NCI-H526 treated with DMSO at 0.1 percent for 48 hours (cell line): ENCODE results near the gene ACOT7.
A peak's percentile ranks its signal among the peaks of the same experiment; 100 is the strongest.
"Not testable (repeated sequence)": the region's sequence is repeated elsewhere in the genome, so short reads cannot be mapped to it uniquely, and the experiment has no call there.

Experiments used
- DNase-seq: peaks from one replicate; lab custom pipeline; 2025; lab: John Stamatoyannopoulos, UW

ACOT7 gene

GRCh38 chr1:6399294-6399693 lies 5.7 kb upstream of the ACOT7 start:
- no peak for DNase-seq

GRCh38 chr1:6397844-6398441 lies 4.4 kb upstream of the ACOT7 start:
- DNase-seq: no peak

- DNase-seq: no peak
Observed at GRCh38 chr1:6396998-6397397, 3.4 kb upstream of the ACOT7 start.

DNA sequence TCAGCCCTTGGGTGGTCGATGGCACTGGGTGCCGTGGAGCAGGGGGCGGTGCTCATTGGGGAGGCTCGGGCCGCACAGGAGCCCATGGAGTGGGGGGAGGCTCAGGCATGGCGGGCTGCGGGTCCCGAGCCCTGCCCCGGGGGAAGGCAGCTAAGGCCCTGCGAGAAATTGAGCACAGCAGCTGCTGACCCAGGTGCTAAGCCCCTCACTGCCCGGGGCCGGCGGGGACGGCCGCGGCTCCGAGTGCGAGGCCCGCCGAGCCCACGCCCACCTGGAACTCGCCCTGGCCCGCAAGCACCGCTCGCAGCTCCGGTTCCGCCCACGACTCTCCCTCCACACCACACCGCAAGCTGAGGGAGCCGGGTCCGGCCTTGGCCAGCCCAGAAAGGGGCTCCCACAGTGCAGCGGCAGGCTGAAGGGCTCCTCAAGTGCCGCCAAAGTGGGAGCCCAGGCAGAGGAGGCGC lies 2.2 kb upstream of the ACOT7 start:
- not testable (repeated sequence) for DNase-seq

DNA sequence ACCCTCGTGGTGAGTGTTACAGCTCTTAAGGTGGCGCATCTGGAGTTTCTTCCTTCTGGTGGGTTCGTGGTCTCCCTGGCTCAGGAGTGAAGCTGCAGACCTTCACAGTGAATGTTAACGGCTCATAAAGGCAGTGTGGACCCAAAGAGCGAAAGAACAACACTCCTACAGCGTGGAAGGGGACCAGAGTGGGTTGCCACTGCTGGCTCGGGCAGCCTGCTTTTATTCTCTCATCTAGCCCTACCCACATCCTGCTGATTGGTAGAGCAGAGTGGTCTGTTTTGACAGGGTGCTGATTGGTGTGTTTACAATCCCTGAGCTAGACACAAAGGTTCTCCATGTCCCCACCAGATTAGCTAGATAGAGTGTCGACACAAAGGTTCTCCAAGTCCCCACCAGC lies 1.6 kb upstream of the ACOT7 start:
- not testable (repeated sequence) for DNase-seq

DNA sequence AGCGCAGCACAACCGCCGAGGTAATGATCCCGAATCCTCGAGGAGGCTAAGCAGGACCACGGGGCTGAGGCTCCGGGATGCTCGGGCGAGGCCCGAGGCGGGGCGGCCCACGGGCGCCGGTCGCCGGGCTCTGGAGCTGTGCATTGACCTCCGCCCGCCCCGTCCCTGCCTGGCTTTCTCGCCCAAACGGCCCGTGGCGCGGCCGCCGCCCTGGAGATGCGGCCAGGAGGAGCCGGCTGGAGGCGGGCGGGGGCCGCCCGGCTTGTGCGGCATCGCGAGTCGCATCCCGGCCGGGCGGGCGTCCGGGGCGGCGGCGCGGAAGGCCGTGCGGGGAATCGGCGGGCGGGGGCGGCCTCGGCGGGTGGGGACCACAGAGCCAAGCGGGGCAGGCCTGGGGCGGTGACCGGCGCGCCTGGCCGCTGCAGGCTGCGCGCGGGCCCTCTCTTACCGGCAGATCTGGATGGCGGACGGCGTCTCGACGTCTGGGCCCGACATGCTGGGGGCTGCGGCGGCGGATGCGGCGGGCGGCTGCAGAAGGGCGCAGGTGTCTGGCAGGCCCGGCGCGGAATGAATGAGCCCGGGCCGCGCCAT lies 663 bp downstream of the ACOT7 start:
- DNase-seq: no peak

DNA sequence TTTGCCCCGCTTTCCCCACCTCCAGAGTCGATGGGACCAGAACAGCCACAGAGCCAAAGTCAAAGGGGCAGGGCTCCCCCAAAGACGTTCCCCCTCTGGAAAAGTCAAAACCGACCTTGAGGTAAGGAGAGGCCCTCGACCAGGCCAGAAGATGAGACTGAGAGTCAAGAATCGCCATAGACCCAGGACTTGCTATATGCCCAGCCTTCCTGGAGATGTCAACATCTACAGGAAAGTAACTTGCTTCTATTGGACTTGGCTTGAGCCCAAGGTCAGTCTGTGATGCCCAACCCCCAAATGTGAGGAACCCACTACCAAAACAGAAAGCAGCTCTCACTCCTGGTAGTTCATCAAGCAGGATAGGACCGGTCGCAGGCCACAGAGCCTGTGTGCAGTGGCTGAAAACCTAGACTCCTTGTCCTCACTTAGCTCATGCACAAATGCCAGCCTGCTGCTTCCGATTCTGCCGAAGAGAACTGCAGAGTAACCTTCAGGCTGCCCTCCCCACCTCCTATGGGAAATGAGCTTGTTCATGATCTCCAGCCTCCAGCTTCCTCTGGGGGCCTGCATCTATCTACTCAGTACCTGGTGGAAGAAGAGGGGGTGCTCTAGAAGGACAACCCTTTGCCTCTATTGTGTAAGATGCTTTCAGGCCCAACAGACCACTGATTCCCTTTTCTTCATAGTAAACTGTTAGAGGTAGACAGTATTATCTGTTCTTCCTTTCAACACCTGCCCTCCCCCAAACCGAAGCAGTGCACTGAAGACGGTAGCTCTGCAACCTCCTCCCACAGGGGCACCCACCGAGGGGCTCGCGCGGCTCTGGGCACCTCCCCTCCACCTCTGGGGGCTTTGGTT lies 1.4 kb downstream of the ACOT7 start:
- DNase-seq: peak; percentile 28

GRCh38 chr1:6389971-6390370 lies 3.6 kb downstream of the ACOT7 start:
- DNase-seq: no peak

- no peak for DNase-seq
Observed at GRCh38 chr1:6386371-6386949, 7.1 kb downstream of the ACOT7 start.

GRCh38 chr1:6385488-6386191 lies 7.9 kb downstream of the ACOT7 start:
- DNase-seq: peak; percentile 28

DNA sequence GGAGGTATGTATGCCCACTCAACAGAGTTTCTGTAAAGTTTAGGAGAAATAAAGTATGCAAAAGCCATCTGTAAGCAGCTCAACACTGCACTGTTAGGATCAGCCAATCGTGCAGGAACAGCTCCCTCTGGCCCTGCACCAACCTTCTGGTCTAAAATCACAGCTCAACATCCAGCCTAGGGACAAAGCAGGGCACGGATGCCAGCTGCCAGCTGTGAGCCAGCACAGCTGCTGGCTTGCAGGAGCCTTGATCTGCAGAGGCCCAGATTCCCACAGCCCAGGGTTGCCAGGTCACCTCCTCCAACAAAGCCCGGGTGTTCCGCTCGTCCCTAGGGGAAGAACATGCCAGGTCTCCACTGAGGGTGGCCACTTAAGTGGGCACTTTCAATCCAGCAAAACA lies 8.6 kb downstream of the ACOT7 start:
- no peak for DNase-seq

GRCh38 chr1:6384135-6384534 lies 9.4 kb downstream of the ACOT7 start:
- no peak for DNase-seq

GRCh38 chr1:6380037-6380436 lies 13.5 kb downstream of the ACOT7 start:
- DNase-seq: no peak

- DNase-seq: peak; percentile 20
Observed at GRCh38 chr1:6378096-6378746, 15.3 kb downstream of the ACOT7 start.

DNA sequence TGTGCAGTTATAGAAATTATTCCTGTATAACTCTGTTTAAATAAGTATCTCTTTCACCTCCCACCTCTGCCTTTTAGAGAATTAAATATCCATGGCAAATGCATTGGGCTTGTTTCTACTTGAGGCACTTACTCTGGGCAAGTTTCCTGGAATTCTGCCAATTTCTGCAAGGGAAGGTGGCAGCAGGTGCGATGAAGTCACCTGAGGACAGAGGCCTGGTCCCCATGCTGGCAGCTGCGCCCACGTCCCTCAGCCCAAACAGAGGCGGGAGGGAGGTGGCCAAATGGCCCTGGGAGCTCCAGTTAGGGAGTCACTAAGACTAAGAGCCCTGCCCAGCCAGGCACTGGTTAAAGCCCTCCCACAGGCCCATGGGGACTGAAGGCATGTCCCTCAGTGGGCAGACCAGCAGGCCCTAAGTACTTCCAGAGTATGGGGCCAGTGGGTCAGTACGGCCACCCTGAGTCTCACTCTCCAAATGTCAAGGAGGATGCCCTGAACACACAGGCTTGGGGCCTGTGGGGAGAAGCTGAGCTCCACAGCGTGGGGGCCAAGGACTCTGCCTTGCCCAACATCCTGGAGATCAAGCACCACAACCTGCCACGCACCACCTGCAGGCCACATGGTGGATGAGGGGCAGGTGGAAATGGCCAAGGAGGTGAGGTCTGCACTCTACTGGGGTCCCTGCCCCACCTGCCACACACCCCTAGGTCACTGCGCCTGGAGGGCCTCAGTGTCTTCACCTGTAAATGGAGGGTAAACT lies 19.4 kb downstream of the ACOT7 start:
- DNase-seq: peak; percentile 20

DNA sequence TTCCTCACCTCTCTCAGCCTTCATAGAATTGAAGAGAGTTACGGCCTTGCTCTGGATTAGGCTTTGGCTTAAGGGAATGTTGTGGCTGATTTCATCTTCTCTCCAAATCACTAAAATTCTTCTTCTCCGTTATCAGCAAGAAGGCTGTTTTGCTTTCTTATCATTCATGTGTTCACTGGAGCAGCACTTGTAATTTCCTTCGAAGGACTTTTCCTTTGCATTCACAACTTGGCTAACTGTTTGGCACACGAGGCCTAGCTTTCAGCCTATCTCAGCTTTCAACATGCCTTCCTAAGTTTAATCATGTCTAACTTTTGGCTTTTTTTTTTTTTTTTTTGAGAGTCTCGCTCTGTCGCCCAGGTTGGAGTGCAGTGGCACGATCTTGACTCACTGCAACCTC lies 21.3 kb downstream of the ACOT7 start:
- not testable (repeated sequence) for DNase-seq

DNA sequence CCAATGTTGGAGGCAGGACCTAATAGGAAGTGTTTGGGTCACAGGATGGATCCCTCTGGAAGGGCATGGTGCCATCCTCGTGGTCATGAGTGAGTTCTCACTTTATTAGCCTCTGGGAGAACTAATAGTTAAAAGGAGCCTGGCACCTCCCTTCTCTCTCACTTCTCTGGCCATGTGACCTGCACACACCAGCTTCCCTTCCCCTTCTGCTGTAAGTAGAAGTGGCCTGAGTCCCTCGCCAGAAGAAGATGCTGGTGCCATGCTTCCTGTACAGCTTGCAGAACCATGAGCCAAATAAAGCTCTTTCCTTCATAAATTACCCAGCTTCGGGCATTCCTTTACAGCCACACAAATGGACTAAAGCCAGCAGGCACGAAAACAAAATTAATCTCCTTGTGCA lies 23.6 kb downstream of the ACOT7 start:
- no peak for DNase-seq

GRCh38 chr1:6367381-6368012 lies 26.1 kb downstream of the ACOT7 start:
- no peak for DNase-seq

GRCh38 chr1:6365047-6365446 lies 28.5 kb downstream of the ACOT7 start:
- no peak for DNase-seq
